Trophoblast cell (in vitro differentiated cells and primary cell): ENCODE data around the gene MYL12A. TPM values are rescaled to one million over a fixed set of nuclear protein-coding genes. Genes with fewer than 3 reads are reported as not detected.
"Not testable (repeated sequence)": the region's sequence is repeated elsewhere in the genome, so short reads cannot be mapped to it uniquely, and the experiment has no call there.

ENCODE experiments used
- DNase-seq, 2 donors: peaks; one replicate each; pipeline ENCODE4 v3.0.0-alpha.2; 2016
- H2AFZ ChIP-seq: 2 replicates; pipeline ENCODE4 v1.6.1; 2013; ENCODE audit warnings: low read length, moderate library complexity, mild to moderate bottlenecking; ENCODE audit not compliant: insufficient read depth, poor library complexity
- H2AK5ac ChIP-seq: 2 replicates; pipeline ENCODE4 v1.6.1; 2013; ENCODE audit warnings: mild to moderate bottlenecking, low read length
- H2BK120ac ChIP-seq: 2 replicates; pipeline ENCODE4 v1.6.1; 2013; ENCODE audit warnings: low read length, mild to moderate bottlenecking, moderate library complexity; ENCODE audit not compliant: insufficient read depth, poor library complexity
- H2BK12ac ChIP-seq: 2 replicates; pipeline ENCODE4 v1.6.1; 2013; ENCODE audit warnings: mild to moderate bottlenecking, low read length, moderate library complexity
- H2BK5ac ChIP-seq: 2 replicates; pipeline ENCODE4 v1.6.1; 2013; ENCODE audit warnings: low read length, low read depth, moderate library complexity, mild to moderate bottlenecking; ENCODE audit not compliant: poor library complexity
- H3K14ac ChIP-seq: 2 replicates; pipeline ENCODE4 v1.6.1; 2013; ENCODE audit warnings: mild to moderate bottlenecking, low read length
- H3K18ac ChIP-seq: 2 replicates; pipeline ENCODE4 v1.6.1; 2013; ENCODE audit warnings: mild to moderate bottlenecking, low read length
- H3K23ac ChIP-seq: 2 replicates; pipeline ENCODE4 v1.6.1; 2013; ENCODE audit warnings: low read length
- H3K27ac ChIP-seq: 2 replicates; pipeline ENCODE4 v1.5.1; 2013; ENCODE audit warnings: low read depth, mild to moderate bottlenecking, inconsistent platforms, low read length, moderate library complexity
- H3K27me3 ChIP-seq: 2 replicates; pipeline ENCODE4 v1.6.1; 2013; ENCODE audit warnings: inconsistent platforms, mild to moderate bottlenecking, low read length, moderate library complexity; ENCODE audit not compliant: insufficient read depth
- H3K36me3 ChIP-seq, 2 experiments: 1 replicate in 1 of 2; 2 replicates in 1 of 2; pipeline ENCODE4 v1.6.1; 2013; ENCODE audit warnings: low read length in 2 of 2, mild to moderate bottlenecking in 2 of 2, moderate library complexity in 1 of 2; ENCODE audit not compliant: insufficient read depth in 2 of 2, control insufficient read depth in 1 of 2
- H3K4ac ChIP-seq: 2 replicates; pipeline ENCODE4 v1.6.1; 2013; ENCODE audit warnings: low read depth, mild to moderate bottlenecking, low read length, moderate library complexity
- H3K4me1 ChIP-seq, 2 experiments: 1 replicate in 1 of 2; 2 replicates in 1 of 2; pipeline ENCODE4 v1.6.1; 2013; ENCODE audit warnings: low read length in 2 of 2, mild to moderate bottlenecking in 2 of 2, moderate library complexity in 1 of 2; ENCODE audit not compliant: insufficient read depth in 2 of 2, control insufficient read depth in 1 of 2
- H3K4me2 ChIP-seq: 2 replicates; pipeline ENCODE4 v1.6.1; 2013; ENCODE audit warnings: inconsistent platforms, mild to moderate bottlenecking, low read length, moderate library complexity
- H3K4me3 ChIP-seq: 2 replicates; pipeline ENCODE4 v1.5.1; 2013; ENCODE audit warnings: mild to moderate bottlenecking, low read depth, low read length, inconsistent platforms
- H3K79me1 ChIP-seq: one replicate; pipeline ENCODE4 v1.6.1; 2013; ENCODE audit warnings: low read length
- H3K79me2 ChIP-seq: 2 replicates; pipeline ENCODE4 v1.6.1; 2013; ENCODE audit warnings: low read length, mild to moderate bottlenecking; ENCODE audit not compliant: control insufficient read depth, insufficient read depth, poor library complexity
- H3K9ac ChIP-seq: 2 replicates; pipeline ENCODE4 v1.6.1; 2013; ENCODE audit warnings: mild to moderate bottlenecking, low read length
- H3K9me3 ChIP-seq: 2 replicates; pipeline ENCODE4 v1.6.1; 2013; ENCODE audit warnings: low read depth, mild to moderate bottlenecking, control low read depth, inconsistent platforms, low read length; ENCODE audit not compliant: insufficient read depth
- H4K12ac ChIP-seq: 2 replicates; pipeline ENCODE4 v1.6.1; 2013; ENCODE audit warnings: low read depth, mild to moderate bottlenecking, low read length, moderate library complexity
- H4K8ac ChIP-seq: 2 replicates; pipeline ENCODE4 v1.6.1; 2013; ENCODE audit warnings: low read depth, mild to moderate bottlenecking, low read length, moderate library complexity
- H4K91ac ChIP-seq: one replicate; pipeline ENCODE4 v1.6.1; 2013; ENCODE audit warnings: low read depth, mild to moderate bottlenecking, low read length, moderate library complexity
- WGBS: extraction: QIAGEN DNeasy Blood & Tissue Kit; methylation state at CpG from one replicate; pipeline ENCODE4 v1.1.7; 2013; ENCODE audit warnings: missing lambda C conversion rate; ENCODE audit not compliant: insufficient read length, insufficient coverage; ENCODE audit errors: extremely low coverage; 5-methylcytosine and 5-hydroxymethylcytosine counted together
- polyA plus RNA-seq: library from polyadenylated mRNA; stranded (reverse); fragments of 200-250 nt; gene quantifications from 2 replicates; pipeline ENCODE4 v1.2.3, GENCODE V29; 2013

Gene MYL12A
- 475 and 498 TPM in 2 replicates for polyA plus RNA-seq

GRCh38 chr18:3247240-3248061 is at the start of gene MYL12A:
TSS of gene MYL12A (plus strand) at chr18:3247801. CDS start at chr18:3253248, 5,447 bp downstream.
- H3K9me3 ChIP-seq: no peaks in the 10 kb centered on the region
- H3K9ac ChIP-seq: peak within 1 kb of the TSS; percentile 99
- H3K79me1 ChIP-seq: peaks cover 17% of the 10 kb centered on the region
- peaks cover 12% of the 10 kb centered on the region for H3K79me2 ChIP-seq
- H2AFZ ChIP-seq: peak within 1 kb of the TSS; percentile 67
- H3K14ac ChIP-seq: peak within 1 kb of the TSS; percentile 99
- peak within 1 kb of the TSS; percentile 99 for H4K91ac ChIP-seq
- peak within 1 kb of the TSS; percentile 94 for H3K27ac ChIP-seq
- peak within 1 kb of the TSS; percentile 96 for H3K18ac ChIP-seq
- peaks cover 2 to 5% of the 10 kb centered on the region in 2 experiments for H3K4me1 ChIP-seq
- no peak within 1 kb of the TSS for H3K23ac ChIP-seq
- H3K4me2 ChIP-seq: peak within 1 kb of the TSS; percentile 65
- peak within 1 kb of the TSS; percentile 25 for H2BK12ac ChIP-seq
- DNase-seq: peak; percentile 98 to 99
- peak within 1 kb of the TSS; percentile 100 for H3K4ac ChIP-seq
- H4K12ac ChIP-seq: peak within 1 kb of the TSS; percentile 95
- no peaks in the 10 kb centered on the region for H3K27me3 ChIP-seq
- peak within 1 kb of the TSS; percentile 97 for H3K4me3 ChIP-seq
- peak within 1 kb of the TSS; percentile 99 for H2BK120ac ChIP-seq
- WGBS: no CpG with 5 or more reads among the region's 65 CpGs
- peak within 1 kb of the TSS; percentile 92 for H2BK5ac ChIP-seq
- peak within 1 kb of the TSS; percentile 94 for H4K8ac ChIP-seq
- H2AK5ac ChIP-seq: peak within 1 kb of the TSS; percentile 98
- H3K36me3 ChIP-seq: peaks cover 0 to 4% of the 10 kb centered on the region in 2 experiments

- not testable (repeated sequence) for H4K12ac ChIP-seq, H3K27me3 ChIP-seq, DNase-seq, H3K4ac ChIP-seq, H4K8ac ChIP-seq, H3K27ac ChIP-seq, H3K4me1 ChIP-seq, H3K9ac ChIP-seq, H3K4me2 ChIP-seq, H2BK12ac ChIP-seq, H3K79me2 ChIP-seq, H4K91ac ChIP-seq, H3K18ac ChIP-seq, H3K14ac ChIP-seq, H3K36me3 ChIP-seq, H3K79me1 ChIP-seq, H3K9me3 ChIP-seq, H2BK120ac ChIP-seq, H3K23ac ChIP-seq, H3K4me3 ChIP-seq, H2AK5ac ChIP-seq, H2BK5ac ChIP-seq, H2AFZ ChIP-seq
- no CpG with 5 or more reads among the region's 11 CpGs for WGBS
These were observed 49.2 kb upstream of the MYL12A start for GRCh38 chr18:3198260-3198860.

GRCh38 chr18:3199942-3200645 is 47.5 kb upstream of the MYL12A start:
- Histone ChIP-seq H3K9ac (no peak overlapping the region), H3K4me3 (no peak overlapping the region), H3K23ac (no peak overlapping the region), H3K9me3 (no peaks in the 10 kb centered on the region), H4K91ac (no peak overlapping the region), H4K8ac (no peak overlapping the region), H3K27me3 (no peaks in the 10 kb centered on the region), H3K4me2 (no peak overlapping the region), H2AFZ (no peak overlapping the region), H3K14ac (no peak overlapping the region), H3K4ac (no peak overlapping the region), H3K79me1 (no peaks in the 10 kb centered on the region), H3K27ac (no peak overlapping the region), H3K4me1 (no peaks in the 10 kb centered on the region), H2BK12ac (no peak overlapping the region), H2AK5ac (no peak overlapping the region), H3K79me2 (no peaks in the 10 kb centered on the region), H3K36me3 (no peaks in the 10 kb centered on the region), H2BK5ac (no peak overlapping the region), H3K18ac (no peak overlapping the region), H2BK120ac (no peak overlapping the region), H4K12ac (no peak overlapping the region)
- DNase-seq: no peak
- WGBS: no CpG with 5 or more reads among the region's 2 CpGs

- Histone ChIP-seq H3K9ac (no peak overlapping the region), H2BK5ac (no peak overlapping the region)
These were observed 42.4 kb upstream of the MYL12A start for GRCh38 chr18:3205239-3205638.

More at GRCh38 chr18:3205239-3205638, 42.4 kb upstream of the MYL12A start:
- Histone ChIP-seq H3K79me1 (no peaks in the 10 kb centered on the region), H4K91ac (no peak overlapping the region), H3K23ac (no peak overlapping the region), H3K18ac (no peak overlapping the region), H3K79me2 (no peaks in the 10 kb centered on the region), H3K9me3 (no peaks in the 10 kb centered on the region), H3K36me3 (no peaks in the 10 kb centered on the region), H3K4me3 (no peak overlapping the region), H4K12ac (no peak overlapping the region), H3K27ac (no peak overlapping the region), H3K4me2 (no peak overlapping the region), H3K27me3 (no peaks in the 10 kb centered on the region), H2AK5ac (no peak overlapping the region), H2BK120ac (no peak overlapping the region), H4K8ac (no peak overlapping the region), H3K14ac (no peak overlapping the region), H2BK12ac (no peak overlapping the region), H3K4me1 (no peaks in the 10 kb centered on the region), H2AFZ (no peak overlapping the region), H3K4ac (no peak overlapping the region)
- DNase-seq: no peak
